ENCODE measurements around the gene PLCD4.

The PLCD4 gene

GRCh38 chr2:218607436-218608115, at the start of gene PLCD4:
Gene PLCD4, plus strand, starts transcription at chr2:218607899. Its CDS starts 7,841 bp downstream, at chr2:218615740.
- DNase-seq, result no peak

- no peak for DNase-seq
Observed at GRCh38 chr2:218557941-218558340, 49.8 kb upstream of the PLCD4 start.

- DNase-seq, result no peak
Observed at GRCh38 chr2:218558986-218559385, 48.7 kb upstream of the PLCD4 start.

GRCh38 chr2:218564056-218564455, 43.6 kb upstream of the PLCD4 start:
- DNase-seq, result no peak

- DNase-seq, result no peak
Observed at GRCh38 chr2:218566296-218566695, 41.4 kb upstream of the PLCD4 start.

- no peak for DNase-seq
Observed at GRCh38 chr2:218567797-218568189, 39.9 kb upstream of the PLCD4 start.

GRCh38 chr2:218568190-218569037, 39.3 kb upstream of the PLCD4 start, which contains the start of the genes CNOT9 and USP37:
Gene CNOT9, plus strand, starts transcription at chr2:218568839. Its CDS starts 116 bp downstream, at chr2:218568955.
Gene USP37, minus strand, starts transcription at chr2:218568351. Its CDS starts 9,698 bp downstream, at chr2:218558653.
- peak; percentile 100 for DNase-seq

- peak; percentile 72 for DNase-seq
Observed at GRCh38 chr2:218569038-218569431, 38.7 kb upstream of the PLCD4 start.

- DNase-seq, result no peak
Observed at GRCh38 chr2:218569661-218570500, 37.8 kb upstream of the PLCD4 start.

- no peak for DNase-seq
Observed at GRCh38 chr2:218570850-218571249, 36.8 kb upstream of the PLCD4 start.

- DNase-seq, result no peak
Observed at GRCh38 chr2:218576854-218577253, 30.8 kb upstream of the PLCD4 start.

- DNase-seq, result no peak
Observed at GRCh38 chr2:218577482-218578220, 30.0 kb upstream of the PLCD4 start.

GRCh38 chr2:218578272-218578877, 29.3 kb upstream of the PLCD4 start:
- DNase-seq, result no peak

- no peak for DNase-seq
Observed at GRCh38 chr2:218582076-218582475, 25.6 kb upstream of the PLCD4 start.

- DNase-seq, result no peak
Observed at GRCh38 chr2:218583983-218584850, 23.5 kb upstream of the PLCD4 start.

GRCh38 chr2:218585541-218585940, 22.2 kb upstream of the PLCD4 start:
- DNase-seq, result no peak

GRCh38 chr2:218605432-218605831, 2.3 kb upstream of the PLCD4 start:
- DNase-seq, result no peak

GRCh38 chr2:218615868-218616315, 8.2 kb downstream of the PLCD4 start:
- DNase-seq, result no peak

- DNase-seq, result no peak
Observed at GRCh38 chr2:218618102-218618860, 10.6 kb downstream of the PLCD4 start.

- no peak for DNase-seq
Observed at GRCh38 chr2:218621007-218621406, 13.3 kb downstream of the PLCD4 start.

All from activated CD4-positive, alpha-beta T cell treated with anti-CD3 and anti-CD28 coated beads for 48 hours (primary cell).